LNCAP (cell line): ENCODE results near the gene TTLL3.

ENCODE experiments used
- CTCF ChIP-seq: fragments of 450-650 bp; IDR thresholded peaks from 2 replicates; pipeline ENCODE4 v1.5.1; 2017; ENCODE audit warnings: mild to moderate bottlenecking

Gene TTLL3, protein sequence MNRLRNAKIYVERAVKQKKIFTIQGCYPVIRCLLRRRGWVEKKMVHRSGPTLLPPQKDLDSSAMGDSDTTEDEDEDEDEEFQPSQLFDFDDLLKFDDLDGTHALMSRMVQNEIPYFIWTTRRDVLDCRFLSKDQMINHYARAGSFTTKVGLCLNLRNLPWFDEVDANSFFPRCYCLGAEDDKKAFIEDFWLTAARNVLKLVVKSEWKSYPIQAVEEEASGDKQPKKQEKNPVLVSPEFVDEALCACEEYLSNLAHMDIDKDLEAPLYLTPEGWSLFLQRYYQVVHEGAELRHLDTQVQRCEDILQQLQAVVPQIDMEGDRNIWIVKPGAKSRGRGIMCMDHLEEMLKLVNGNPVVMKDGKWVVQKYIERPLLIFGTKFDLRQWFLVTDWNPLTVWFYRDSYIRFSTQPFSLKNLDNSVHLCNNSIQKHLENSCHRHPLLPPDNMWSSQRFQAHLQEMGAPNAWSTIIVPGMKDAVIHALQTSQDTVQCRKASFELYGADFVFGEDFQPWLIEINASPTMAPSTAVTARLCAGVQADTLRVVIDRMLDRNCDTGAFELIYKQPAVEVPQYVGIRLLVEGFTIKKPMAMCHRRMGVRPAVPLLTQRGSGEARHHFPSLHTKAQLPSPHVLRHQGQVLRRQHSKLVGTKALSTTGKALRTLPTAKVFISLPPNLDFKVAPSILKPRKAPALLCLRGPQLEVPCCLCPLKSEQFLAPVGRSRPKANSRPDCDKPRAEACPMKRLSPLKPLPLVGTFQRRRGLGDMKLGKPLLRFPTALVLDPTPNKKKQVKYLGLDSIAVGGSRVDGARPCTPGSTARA

GRCh38 chr3:9809615-9810432 is at the start of gene TTLL3:
Gene TTLL3 (plus strand): TSS chr3:9810262. CDS start chr3:9810662, 400 bp downstream.
- TF ChIP-seq CTCF: no peak

DNA sequence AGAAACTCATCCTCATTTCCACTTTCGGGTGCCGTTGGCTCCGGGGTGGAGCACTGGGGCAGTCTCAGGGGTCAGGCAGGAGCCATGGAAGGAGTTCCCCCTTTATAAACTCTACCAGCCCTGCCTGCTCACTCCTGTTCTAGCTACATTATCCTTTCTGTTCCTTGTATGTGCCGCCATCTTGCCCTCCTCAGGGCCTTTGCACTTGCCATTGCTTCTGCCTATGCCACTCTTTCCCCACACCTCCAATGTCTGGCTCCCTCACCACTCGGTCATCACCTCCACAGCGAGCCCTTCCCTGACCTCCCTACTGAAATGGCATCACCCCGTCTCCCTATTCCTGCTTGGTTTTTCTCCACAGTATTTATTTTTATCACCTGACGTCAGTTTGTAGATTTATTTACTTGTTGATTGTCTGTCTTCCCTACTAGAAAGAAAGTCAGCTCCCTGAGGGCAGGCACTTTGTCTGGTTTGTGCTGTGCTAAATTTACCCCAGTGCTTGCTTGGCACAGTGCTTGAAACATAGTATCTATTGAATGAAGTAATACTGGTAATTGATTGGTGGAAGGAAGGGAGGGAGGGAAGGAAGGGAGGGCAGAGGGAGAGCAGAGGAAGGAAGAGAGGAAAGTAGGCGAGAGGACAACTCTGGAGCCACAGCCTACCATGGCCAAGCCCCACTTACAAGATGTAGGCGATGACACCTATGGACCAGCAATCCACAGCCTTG is 49.1 kb upstream of the TTLL3 start:
- TF ChIP-seq CTCF: no peak

DNA sequence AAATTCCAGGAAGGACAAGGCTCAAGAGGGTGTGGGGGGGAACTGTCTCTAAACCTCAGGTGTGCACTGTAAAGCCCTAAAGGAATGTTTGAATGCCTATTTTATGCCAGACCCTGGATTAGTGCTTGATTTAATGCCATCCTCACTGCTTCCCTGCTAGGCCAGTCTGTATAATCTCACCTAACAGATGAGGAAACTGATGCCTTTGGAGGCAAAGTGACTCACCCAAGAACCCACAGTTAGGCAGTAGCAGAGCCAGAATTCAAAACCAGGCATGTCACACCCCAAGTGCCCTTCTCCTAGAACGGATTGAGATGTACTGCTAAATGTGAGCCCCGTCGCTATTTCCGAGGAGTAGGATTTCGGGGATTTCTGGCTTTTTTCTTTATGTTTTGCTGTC is 48.1 kb upstream of the TTLL3 start:
- no peak for TF ChIP-seq CTCF

- no peak for TF ChIP-seq CTCF
Observed at GRCh38 chr3:9762871-9763270, 47.2 kb upstream of the TTLL3 start.

GRCh38 chr3:9765865-9766264 is 44.2 kb upstream of the TTLL3 start:
- TF ChIP-seq CTCF: no peak

DNA sequence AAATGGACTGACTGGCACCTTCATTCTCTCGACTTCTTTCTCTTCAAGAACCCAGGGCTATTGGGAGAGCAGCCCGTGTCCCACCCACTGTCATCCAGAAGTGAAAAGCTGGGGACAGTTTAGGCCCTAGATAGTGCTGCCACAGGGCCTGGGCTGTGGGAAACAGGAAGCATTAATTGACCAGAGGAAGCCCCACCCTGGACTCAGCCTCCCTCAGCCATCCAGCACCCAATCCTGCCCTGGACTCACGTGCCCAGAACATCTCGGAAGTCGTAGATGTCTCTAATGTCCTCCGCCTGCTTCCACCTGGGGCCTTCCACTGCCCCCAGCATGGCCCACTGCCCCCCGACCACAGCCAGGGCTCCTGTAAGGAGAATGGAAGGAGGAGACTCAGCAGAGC is 42.6 kb upstream of the TTLL3 start:
- TF ChIP-seq CTCF: no peak
